Keratinocyte (primary cell): Measurements from ENCODE around the gene CCSER1. TPM values are rescaled to one million over a fixed set of nuclear protein-coding genes. Genes with fewer than 3 reads are reported as not detected.

Experiments used
- DNase-seq: peaks from one replicate; pipeline ENCODE4 v3.0.0-alpha.2; 2011; ENCODE audit warnings: low read depth, missing footprints, low spot score
- FAIRE-seq: peaks from 2 replicates; lab custom pipeline; 2011; peaks lifted over from hg19 to GRCh38; lab: Jason Lieb, UNC
- H2AFZ ChIP-seq: 2 replicates; pipeline ENCODE4 v1.6.0; 2012; ENCODE audit warnings: low read length, control low read depth, inconsistent platforms; ENCODE audit not compliant: control insufficient read depth
- H3K27ac ChIP-seq: 2 replicates; pipeline ENCODE4 v1.5.1; 2011; ENCODE audit warnings: low read length; ENCODE audit not compliant: control insufficient read depth, insufficient read depth
- H3K27me3 ChIP-seq: 3 replicates; pipeline ENCODE4 v1.6.0; 2011; ENCODE audit warnings: low read length; ENCODE audit not compliant: control insufficient read depth, insufficient read depth; ENCODE audit errors: extremely low read depth
- H3K36me3 ChIP-seq, 2 experiments: 2 replicates in 1 of 2; 3 replicates in 1 of 2; pipeline ENCODE4 v1.5.1; 2011; ENCODE audit warnings: low read length in 2 of 2, mild to moderate bottlenecking in 1 of 2; ENCODE audit not compliant: control insufficient read depth in 2 of 2, insufficient read depth in 2 of 2; ENCODE audit errors: extremely low read depth in 1 of 2
- H3K4me1 ChIP-seq: 3 replicates; pipeline ENCODE4 v1.5.1; 2011; ENCODE audit warnings: low read length; ENCODE audit not compliant: control insufficient read depth, insufficient read depth; ENCODE audit errors: extremely low read depth
- H3K4me2 ChIP-seq: 3 replicates; pipeline ENCODE4 v1.6.0; 2011; ENCODE audit warnings: low read depth, low read length; ENCODE audit not compliant: control insufficient read depth, insufficient read depth; ENCODE audit errors: extremely low read depth
- H3K4me3 ChIP-seq, 3 experiments: fragments of 200-600 bp in 1 of 3; sonication (generic) in 1 of 3; 2 replicates in 2 of 3; 3 replicates in 1 of 3; pipeline ENCODE4 v1.5.1; 2011 to 2016; ENCODE audit warnings: low read length in 3 of 3, mild to moderate bottlenecking in 3 of 3, control low read depth in 2 of 3, inconsistent platforms in 1 of 3, low read depth in 1 of 3, mixed read lengths in 1 of 3, mixed run types in 1 of 3, moderate library complexity in 1 of 3; ENCODE audit not compliant: control insufficient read depth in 2 of 3, insufficient read depth in 2 of 3; ENCODE audit errors: extremely low read depth in 1 of 3
- H3K79me2 ChIP-seq: 2 replicates; pipeline ENCODE4 v1.6.0; 2012; ENCODE audit warnings: low read length; ENCODE audit not compliant: control insufficient read depth, insufficient read depth
- H3K9ac ChIP-seq: 3 replicates; pipeline ENCODE4 v1.6.0; 2011; ENCODE audit warnings: low read length; ENCODE audit not compliant: control insufficient read depth, insufficient read depth; ENCODE audit errors: extremely low read depth
- H3K9me1 ChIP-seq: 3 replicates; pipeline ENCODE4 v1.6.0; 2011; ENCODE audit warnings: low read length; ENCODE audit not compliant: control insufficient read depth, insufficient read depth; ENCODE audit errors: extremely low read depth
- H3K9me3 ChIP-seq: 2 replicates; pipeline ENCODE4 v1.5.1; 2012; ENCODE audit warnings: low read depth, low read length; ENCODE audit not compliant: control insufficient read depth
- H4K20me1 ChIP-seq: 3 replicates; pipeline ENCODE4 v1.6.0; 2011; ENCODE audit warnings: low read length; ENCODE audit not compliant: control insufficient read depth, insufficient read depth; ENCODE audit errors: extremely low read depth
- CTCF ChIP-seq, 3 experiments: IDR thresholded peaks in 1 of 3; conservative IDR thresholded peaks in 1 of 3; optimal IDR thresholded peaks in 1 of 3; 2 replicates in 2 of 3; 3 replicates in 1 of 3; pipeline versions ENCODE3 to v1.5.1; 2011; ENCODE audit warnings: low read length in 3 of 3, mild to moderate bottlenecking in 3 of 3, moderate library complexity in 2 of 3, control low read depth in 1 of 3, inconsistent platforms in 1 of 3; ENCODE audit not compliant: insufficient read depth in 2 of 3; ENCODE audit errors: extremely low read depth in 1 of 3
- EZH2 ChIP-seq: IDR thresholded peaks from one replicate; pipeline ENCODE4 v1.6.1; 2012; ENCODE audit warnings: inconsistent platforms, mild to moderate bottlenecking, low read length, moderate library complexity
- dilution Hi-C: fragments of 300-500 bp; cut with MboI; formaldehyde crosslinking; loops from one replicate; pipeline ENCODE4 v1.7.0; 2020; ENCODE audit warnings: low sequenced_read_pairs; ENCODE audit not compliant: extremely low pct_ligation_motif_present
- polyA plus RNA-seq, 5 experiments: library from polyadenylated mRNA; depleted of rRNA in 3 of 5; stranded (reverse) in 3 of 5; stranded (forward) in 1 of 5; unstranded in 1 of 5; fragments of >200 nt; gene quantifications; 1 replicate in 1 of 5; 2 replicates in 3 of 5; 3 replicates in 1 of 5; pipeline versions ENCODE4 v1.2.1 to v1.2.3, GENCODE V29; 2011 to 2012; ENCODE audit warnings: missing spikeins in 2 of 5, low read depth in 1 of 5, low replicate concordance in 1 of 5

Gene CCSER1
- polyA plus RNA-seq, 1 donor (not counting 4 experiments of a cell fraction or from before 2014, with no cell fraction given) = 1.2 TPM

DNA sequence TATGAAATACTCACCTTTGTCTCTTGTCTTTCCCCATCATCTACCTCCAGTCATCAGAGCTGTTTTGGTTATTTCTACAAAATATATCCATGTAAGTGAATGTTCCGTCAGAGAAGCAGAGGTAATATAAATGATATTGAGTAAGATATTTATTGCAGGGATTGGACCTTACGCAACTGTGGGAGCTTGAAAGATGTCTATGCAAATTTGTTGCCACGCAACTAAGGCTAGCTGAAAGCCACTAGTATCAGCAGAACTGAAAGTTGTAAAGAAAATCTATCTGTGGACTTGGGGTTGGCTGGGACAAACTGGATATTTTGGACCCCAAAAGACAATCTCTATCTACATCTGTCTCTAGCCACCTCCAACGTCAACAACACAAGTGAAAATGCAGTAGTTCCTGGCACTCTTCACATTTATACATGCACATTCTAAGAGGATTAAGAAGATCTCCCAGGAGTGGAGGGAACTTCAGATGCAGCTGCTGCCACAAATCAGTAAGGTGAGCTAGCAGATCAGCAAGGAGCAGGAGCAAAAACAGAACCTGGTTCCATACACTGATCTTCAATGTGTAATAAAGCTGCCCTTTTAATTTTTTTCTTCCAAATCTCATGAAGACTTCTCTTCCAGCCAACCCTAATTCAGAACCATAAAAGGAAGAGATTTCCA, 8.5 kb upstream of the CCSER1 start:
- no peaks in the 10 kb centered on the region for H4K20me1 ChIP-seq
- H3K4me2 ChIP-seq = no peak overlapping the region
- no peaks in the 10 kb centered on the region for H3K27me3 ChIP-seq
- dilution Hi-C loops = no loop called here
- H3K27ac ChIP-seq = no peak overlapping the region
- H3K79me2 ChIP-seq = no peaks in the 10 kb centered on the region
- no peaks in the 10 kb centered on the region for H3K9me3 ChIP-seq
- DNase-seq = no peak
- no peak overlapping the region for H2AFZ ChIP-seq
- no peaks in the 10 kb centered on the region for H3K9me1 ChIP-seq
- no peak overlapping the region for H3K4me3 ChIP-seq
- FAIRE-seq = no peak
- peaks cover 3% of the 10 kb centered on the region for H3K4me1 ChIP-seq
- no peak for TF ChIP-seq EZH2
- TF ChIP-seq CTCF (optimal IDR thresholded peaks at IDR 0.05 in 1 of 3, IDR thresholded peaks at IDR 0.05 in 1 of 3, conservative IDR thresholded peaks at IDR 0.05 in 1 of 3; ENCODE audit: extremely low read depth in 1 of 3, insufficient read depth in 2 of 3, low read length in 3 of 3) = no peak
- H3K36me3 ChIP-seq = no peaks in the 10 kb centered on the region
- H3K9ac ChIP-seq = no peak overlapping the region

GRCh38 chr4:90120037-90120436, 7.2 kb upstream of the CCSER1 start:
- no peaks in the 10 kb centered on the region for H3K79me2 ChIP-seq
- no peaks in the 10 kb centered on the region for H3K9me1 ChIP-seq
- H3K4me3 ChIP-seq = no peak overlapping the region
- H3K36me3 ChIP-seq = no peaks in the 10 kb centered on the region
- H2AFZ ChIP-seq = no peak overlapping the region
- no peak for FAIRE-seq
- peaks cover 3% of the 10 kb centered on the region for H3K4me1 ChIP-seq
- H3K27ac ChIP-seq = no peak overlapping the region
- TF ChIP-seq CTCF (optimal IDR thresholded peaks at IDR 0.05 in 1 of 3, IDR thresholded peaks at IDR 0.05 in 1 of 3, conservative IDR thresholded peaks at IDR 0.05 in 1 of 3; ENCODE audit: extremely low read depth in 1 of 3, insufficient read depth in 2 of 3, low read length in 3 of 3) = peak in 1 of 3 experiments; percentile 30
- no peak for TF ChIP-seq EZH2
- no peaks in the 10 kb centered on the region for H3K9me3 ChIP-seq
- DNase-seq = no peak
- dilution Hi-C loops = no loop called here
- no peaks in the 10 kb centered on the region for H4K20me1 ChIP-seq
- no peak overlapping the region for H3K4me2 ChIP-seq
- H3K9ac ChIP-seq = no peak overlapping the region
- no peaks in the 10 kb centered on the region for H3K27me3 ChIP-seq
